A673 (cell line): ENCODE measurements around the gene CATSPER4. TPM values are rescaled to one million over a fixed set of nuclear protein-coding genes. Genes with fewer than 3 reads are reported as not detected.

Source experiments
- BruUV-seq: library from RNA; stranded (reverse); fragments of 400-500 nt; replicated peaks from 2 replicates; lab custom pipeline; 2021; lab: Mats Ljungman, UMichigan
- CTCF ChIA-PET: fragments of 300-600 bp; sonication (Branson Sonifier 250); formaldehyde crosslinking; loops from one replicate; lab custom pipeline; 2022; ENCODE audit warnings: antibody characterized with exemption; lab: Charles Lee
- POLR2A ChIA-PET: fragments of 300-600 bp; sonication (Branson Sonifier 250); formaldehyde crosslinking; loops from one replicate; lab custom pipeline; 2022; ENCODE audit warnings: antibody characterized with exemption; ENCODE audit not compliant: low non-redundant PET; lab: Charles Lee
- DNase-seq: peaks from one replicate; pipeline ENCODE4 v3.0.0-alpha.2; 2015; ENCODE audit warnings: low spot score
- H3K27ac ChIP-seq: fragments of 200-600 bp; sonication (generic); 2 replicates; pipeline ENCODE4 v1.5.1; 2016; ENCODE audit warnings: mixed run types, low read depth, mild to moderate bottlenecking, mixed read lengths, antibody characterized with exemption, low read length; ENCODE audit not compliant: poor library complexity, severe bottlenecking
- H3K27me3 ChIP-seq: fragments of 200-600 bp; sonication (generic); replicated peaks from 2 replicates; pipeline ENCODE4 v1.6.1; 2017; ENCODE audit warnings: mixed run types, low read depth, mild to moderate bottlenecking, mixed read lengths, antibody characterized with exemption, low read length; ENCODE audit not compliant: insufficient read depth, poor library complexity
- H3K36me3 ChIP-seq: fragments of 200-600 bp; sonication (generic); 2 replicates; pipeline ENCODE4 v1.6.1; 2016; ENCODE audit warnings: mixed run types, mild to moderate bottlenecking, mixed read lengths, antibody characterized with exemption, low read length; ENCODE audit not compliant: insufficient read depth, poor library complexity, severe bottlenecking
- H3K4me1 ChIP-seq: fragments of 200-600 bp; sonication (generic); 2 replicates; pipeline ENCODE4 v1.6.1; 2017; ENCODE audit warnings: mixed run types, mild to moderate bottlenecking, mixed read lengths, antibody characterized with exemption, low read length; ENCODE audit not compliant: insufficient read depth, poor library complexity, severe bottlenecking
- H3K4me3 ChIP-seq: fragments of 200-600 bp; sonication (generic); 2 replicates; pipeline ENCODE4 v1.5.1; 2016; ENCODE audit warnings: low read depth, mixed run types, mild to moderate bottlenecking, mixed read lengths, low read length; ENCODE audit not compliant: poor library complexity, severe bottlenecking
- H3K9me3 ChIP-seq: fragments of 200-600 bp; sonication (generic); 2 replicates; pipeline ENCODE4 v1.6.1; 2016; ENCODE audit warnings: mixed run types, low read depth, mild to moderate bottlenecking, mixed read lengths, antibody characterized with exemption, low read length; ENCODE audit not compliant: poor library complexity, severe bottlenecking
- CTCF ChIP-seq: fragments of 300-800, 200-600 bp; sonication (generic); conservative IDR thresholded peaks from 2 replicates; pipeline ENCODE4 v1.5.1; 2017; ENCODE audit warnings: low read depth, mild to moderate bottlenecking, antibody characterized with exemption, low read length, moderate library complexity, mixed read lengths
- EZH2 ChIP-seq: fragments of 200-600 bp; sonication (generic); IDR thresholded peaks from 2 replicates; pipeline ENCODE4 v1.6.1; 2017; ENCODE audit warnings: borderline replicate concordance, low read depth, mild to moderate bottlenecking, mixed read lengths, antibody characterized with exemption, low read length; ENCODE audit not compliant: poor library complexity, severe bottlenecking
- intact Hi-C: fragments of 100-400 bp; cut with micrococcal nuclease; formaldehyde crosslinking; loops from one replicate; pipeline ENCODE4 v1.10.0; 2022; ENCODE audit not compliant: unreplicated experiment
- total RNA-seq: library from RNA; stranded (reverse); gene quantifications from 2 replicates; pipeline ENCODE4 v1.2.3, GENCODE V29; 2021

The CATSPER4 gene
- total RNA-seq, 1 experiment from 2014 or later, result not detected

DNA sequence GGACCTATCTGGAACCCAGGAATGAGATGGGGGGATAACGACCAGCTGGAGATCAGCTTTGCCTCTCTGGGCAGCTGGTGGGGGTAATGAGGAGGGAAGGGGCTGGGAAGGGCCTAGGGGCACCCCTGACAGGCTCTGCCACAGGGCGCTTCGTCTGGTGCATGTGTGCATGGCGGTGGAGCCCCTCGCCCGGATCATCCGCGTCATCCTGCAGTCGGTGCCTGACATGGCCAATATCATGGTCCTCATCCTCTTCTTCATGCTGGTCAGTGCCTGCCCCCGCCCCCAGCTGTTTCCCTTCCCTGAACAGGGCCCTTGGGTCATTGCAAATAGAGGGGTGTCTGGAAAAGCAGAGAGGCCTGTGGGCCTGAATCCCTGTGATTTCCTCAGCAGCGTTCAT lies 7.4 kb downstream of the CATSPER4 start:
- Histone ChIP-seq H3K27ac (no peak overlapping the region), H3K4me3 (no peak overlapping the region), H3K9me3 (no peaks in the 10 kb centered on the region), H3K4me1 (no peaks in the 10 kb centered on the region), H3K27me3 (no peaks in the 10 kb centered on the region), H3K36me3 (no peaks in the 10 kb centered on the region)
- no peak for TF ChIP-seq CTCF
- TF ChIP-seq EZH2, result no peak
- ChIA-PET CTCF (no interaction called here), POLR2A (no interaction called here)
- BruUV-seq, result no TSS peak
- DNase-seq, result no peak
- intact Hi-C loops, result no loop called here

- no peaks in the 10 kb centered on the region for H3K36me3 ChIP-seq
- ChIA-PET POLR2A (no interaction called here), CTCF (interaction anchor here (0.6 kb wide), 1 partner anchor 201 kb away, joined by 7 read pairs; no protein-coding TSS in a partner anchor)
- TF ChIP-seq CTCF (no peak), EZH2 (no peak)
- intact Hi-C loops, result no loop called here
- no peaks in the 10 kb centered on the region for H3K27me3 ChIP-seq
- H3K4me3 ChIP-seq, result no peak overlapping the region
- H3K9me3 ChIP-seq, result no peaks in the 10 kb centered on the region
- H3K27ac ChIP-seq, result no peak overlapping the region
- DNase-seq, result no peak
- no TSS peak for BruUV-seq
- no peaks in the 10 kb centered on the region for H3K4me1 ChIP-seq
Observed at GRCh38 chr1:26200413-26200812, 10.0 kb downstream of the CATSPER4 start.

DNA sequence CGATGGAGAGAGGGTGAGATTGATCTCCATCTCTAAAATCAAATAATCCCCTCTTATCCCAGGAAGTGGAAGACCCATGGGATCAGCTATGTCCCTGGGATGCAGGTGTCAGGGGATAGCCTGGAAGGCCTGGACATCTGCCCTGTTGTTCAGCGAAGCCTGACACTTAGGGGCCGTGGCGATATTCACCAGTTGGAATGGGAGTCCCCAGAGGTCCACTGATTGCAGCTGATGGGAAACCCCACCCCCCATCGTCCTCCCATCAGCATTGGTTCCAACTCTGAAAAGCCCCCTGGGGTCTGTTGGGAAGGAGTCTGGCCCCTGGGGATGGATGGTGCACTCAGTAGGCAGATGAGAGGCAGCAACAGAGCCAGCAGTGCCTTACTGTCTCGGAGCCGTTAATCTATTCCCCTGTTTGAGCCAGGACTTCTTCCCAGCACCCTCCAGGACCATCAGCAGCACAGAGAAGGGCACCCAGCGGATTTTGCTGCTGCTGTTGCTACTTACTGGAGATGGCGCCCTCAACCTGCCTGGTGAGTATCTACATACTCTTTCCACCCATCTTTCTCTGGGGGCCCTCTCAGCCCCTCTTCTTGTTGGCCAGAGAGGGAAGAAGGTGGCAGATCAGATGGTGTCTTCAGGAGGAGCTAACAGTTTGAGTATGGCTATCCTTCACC lies 13.4 kb downstream of the CATSPER4 start:
- DNase-seq, result no peak
- H3K4me3 ChIP-seq, result no peak overlapping the region
- TF ChIP-seq EZH2, result no peak
- TF ChIP-seq CTCF, result no peak
- H3K27me3 ChIP-seq, result no peaks in the 10 kb centered on the region
- ChIA-PET POLR2A (no interaction called here), CTCF (no interaction called here)
- intact Hi-C loops, result no loop called here
- no TSS peak for BruUV-seq
- no peaks in the 10 kb centered on the region for H3K4me1 ChIP-seq
- H3K36me3 ChIP-seq, result no peaks in the 10 kb centered on the region
- H3K9me3 ChIP-seq, result no peaks in the 10 kb centered on the region
- no peak overlapping the region for H3K27ac ChIP-seq
